CD4-positive, alpha-beta T cell (primary cell): ENCODE data around the gene SPA17. TPM values are rescaled to one million over a fixed set of nuclear protein-coding genes. Genes with fewer than 3 reads are reported as not detected.

ENCODE experiments used
- ATAC-seq: fragments of 200-7000 bp; cut with Tn5 transposase; one replicate; pipeline ENCODE4 v1.10.0; 2022; ENCODE audit warnings: mild to moderate bottlenecking; ENCODE audit not compliant: poor library complexity
- CTCF ChIA-PET: fragments of 350-600 bp; sonication (Branson Sonifier 250); formaldehyde crosslinking; loops from one replicate; lab custom pipeline; 2021; ENCODE audit warnings: antibody characterized with exemption, inconsistent platforms; lab: Charles Lee
- POLR2A ChIA-PET: fragments of 350-600 bp; sonication (Branson Sonifier 250); formaldehyde crosslinking; loops from one replicate; lab custom pipeline; 2021; ENCODE audit warnings: antibody characterized with exemption, inconsistent platforms; lab: Charles Lee
- DNase-seq, 14 experiments: peaks; one replicate each; pipeline ENCODE4 v3.0.0-alpha.2; 2013 to 2020; ENCODE audit warnings: mixed read lengths in 2 of 14
- H3K27ac ChIP-seq, 2 donors: one replicate each; pipeline versions ENCODE4 v1.5.1 to v1.7.0; 2013; ENCODE audit warnings: low read length in 2 of 2, low read depth in 1 of 2, mild to moderate bottlenecking in 1 of 2
- H3K27me3 ChIP-seq, 2 experiments: 1 replicate in 1 of 2; 2 replicates in 1 of 2; pipeline versions ENCODE4 v1.6.1 to v1.7.0; 2013; ENCODE audit warnings: low read length in 2 of 2, control low read depth in 1 of 2, mild to moderate bottlenecking in 1 of 2, moderate library complexity in 1 of 2; ENCODE audit not compliant: insufficient read depth in 2 of 2, control insufficient read depth in 1 of 2
- H3K36me3 ChIP-seq: one replicate; pipeline ENCODE4 v1.6.1; 2013; ENCODE audit warnings: low read length, control low read depth; ENCODE audit not compliant: insufficient read depth
- H3K4me1 ChIP-seq: one replicate; pipeline ENCODE4 v1.6.1; 2013; ENCODE audit warnings: low read length, control low read depth; ENCODE audit not compliant: insufficient read depth
- H3K4me3 ChIP-seq: one replicate; pipeline ENCODE4 v1.5.1; 2013; ENCODE audit warnings: mild to moderate bottlenecking, low read length, moderate library complexity
- H3K9me3 ChIP-seq, 2 experiments: 1 replicate in 1 of 2; 2 replicates in 1 of 2; pipeline versions ENCODE4 v1.6.1 to v1.7.0; 2013; ENCODE audit warnings: low read length in 2 of 2, mild to moderate bottlenecking in 2 of 2, control low read depth in 1 of 2, moderate library complexity in 1 of 2; ENCODE audit not compliant: control insufficient read depth in 1 of 2, insufficient read depth in 1 of 2
- H3K27ac Mint-ChIP-seq: one replicate; pipeline ENCODE4 v1.8.0; 2020; ENCODE audit warnings: mixed read lengths
- H3K27me3 Mint-ChIP-seq: one replicate; pipeline ENCODE4 v1.8.0; 2021; ENCODE audit warnings: mixed read lengths
- H3K36me3 Mint-ChIP-seq: one replicate; pipeline ENCODE4 v1.8.0; 2021; ENCODE audit warnings: low read depth, mixed read lengths
- H3K4me1 Mint-ChIP-seq: one replicate; pipeline ENCODE4 v1.8.0; 2021; ENCODE audit warnings: low read depth, mixed read lengths
- H3K4me3 Mint-ChIP-seq: one replicate; pipeline ENCODE4 v1.8.0; 2020; ENCODE audit warnings: mild to moderate bottlenecking, mixed read lengths
- H3K9me3 Mint-ChIP-seq: one replicate; pipeline ENCODE4 v1.8.0; 2020; ENCODE audit warnings: mixed read lengths
- intact Hi-C, 2 experiments: fragments of 100-400 bp; cut with DNase I in 1 of 2; cut with micrococcal nuclease in 1 of 2; formaldehyde crosslinking; loops; one replicate each; pipeline versions ENCODE4 v1.15.1 to v1.9.0; 2023 to 2025; cut with DNase I, micrococcal nuclease
- total RNA-seq, 174 experiments: library from RNA in 2 of 174; stranded (reverse) in 2 of 174; gene quantifications; one replicate each; pipeline ENCODE4 v1.2.3 and lab custom pipeline; 2021 to 2026
- TF ChIP-seq, protein P1 (sequence below): fragments of 200-600 bp; IDR thresholded peaks from one replicate; pipeline ENCODE4 v1.8.0; 2022; ENCODE audit warnings: antibody characterized with exemption, mild to moderate bottlenecking

SPA17 gene
- total RNA-seq, 2 experiments from 2014 or later = 0.16 TPM; not detected in 1

DNA sequence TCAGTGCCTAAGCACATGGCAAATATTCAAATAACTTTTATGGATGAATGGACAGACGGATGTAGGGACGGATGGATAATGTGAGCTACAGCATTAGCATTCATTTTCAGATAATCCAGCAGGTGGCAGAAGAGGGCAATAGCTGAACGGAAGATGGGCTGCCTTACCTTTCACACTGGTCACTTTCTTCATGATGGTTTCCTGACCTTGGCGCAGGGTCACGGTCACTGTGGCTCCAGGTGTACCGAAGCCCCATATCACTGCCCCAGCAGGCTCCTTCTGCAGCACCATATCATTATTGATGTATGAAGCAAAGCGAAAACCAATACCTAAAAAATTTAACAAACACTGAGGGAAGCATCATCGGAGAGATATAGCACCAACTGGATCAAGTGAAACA, 4.5 kb upstream of the SPA17 start:
- H3K9me3 ChIP-seq = no peaks in the 10 kb centered on the region
- no peaks in the 10 kb centered on the region for H3K27me3 Mint-ChIP-seq
- ChIA-PET CTCF (interaction anchor here (0.6 to 5.9 kb wide), 31 partner anchors 9 to 196 kb away, joined by 3 to 48 read pairs (median 4); partner anchors contain the start of genes ESAM, MSANTD2, ROBO3 and TBRG1), POLR2A (interaction anchor here (0.6 to 6.2 kb wide), 12 partner anchors 22 to 207 kb away, joined by 3 to 89 read pairs (median 6); partner anchors contain the start of genes ESAM, MSANTD2 and NRGN)
- peaks cover 28% of the 10 kb centered on the region for H3K4me1 ChIP-seq
- peaks cover 32% of the 10 kb centered on the region for H3K4me1 Mint-ChIP-seq
- H3K27me3 ChIP-seq = no peaks in the 10 kb centered on the region
- no peak overlapping the region for H3K27ac ChIP-seq
- ATAC-seq (no peak), DNase-seq (peak in 13 of 14 experiments; percentile 2 to 80 (median 22))
- intact Hi-C loops = loop anchor here (1.0 to 10.0 kb wide), 4 partner anchors 94 to 168 kb away; no protein-coding TSS in a partner anchor
- no peaks in the 10 kb centered on the region for H3K36me3 ChIP-seq
- TF ChIP-seq, protein P1, sequence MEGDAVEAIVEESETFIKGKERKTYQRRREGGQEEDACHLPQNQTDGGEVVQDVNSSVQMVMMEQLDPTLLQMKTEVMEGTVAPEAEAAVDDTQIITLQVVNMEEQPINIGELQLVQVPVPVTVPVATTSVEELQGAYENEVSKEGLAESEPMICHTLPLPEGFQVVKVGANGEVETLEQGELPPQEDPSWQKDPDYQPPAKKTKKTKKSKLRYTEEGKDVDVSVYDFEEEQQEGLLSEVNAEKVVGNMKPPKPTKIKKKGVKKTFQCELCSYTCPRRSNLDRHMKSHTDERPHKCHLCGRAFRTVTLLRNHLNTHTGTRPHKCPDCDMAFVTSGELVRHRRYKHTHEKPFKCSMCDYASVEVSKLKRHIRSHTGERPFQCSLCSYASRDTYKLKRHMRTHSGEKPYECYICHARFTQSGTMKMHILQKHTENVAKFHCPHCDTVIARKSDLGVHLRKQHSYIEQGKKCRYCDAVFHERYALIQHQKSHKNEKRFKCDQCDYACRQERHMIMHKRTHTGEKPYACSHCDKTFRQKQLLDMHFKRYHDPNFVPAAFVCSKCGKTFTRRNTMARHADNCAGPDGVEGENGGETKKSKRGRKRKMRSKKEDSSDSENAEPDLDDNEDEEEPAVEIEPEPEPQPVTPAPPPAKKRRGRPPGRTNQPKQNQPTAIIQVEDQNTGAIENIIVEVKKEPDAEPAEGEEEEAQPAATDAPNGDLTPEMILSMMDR = peak; percentile 97
- no peak overlapping the region for H3K4me3 Mint-ChIP-seq
- H3K36me3 Mint-ChIP-seq = peaks cover 25% of the 10 kb centered on the region
- no peak overlapping the region for H3K4me3 ChIP-seq
- no peak overlapping the region for H3K27ac Mint-ChIP-seq
- no peaks in the 10 kb centered on the region for H3K9me3 Mint-ChIP-seq

DNA sequence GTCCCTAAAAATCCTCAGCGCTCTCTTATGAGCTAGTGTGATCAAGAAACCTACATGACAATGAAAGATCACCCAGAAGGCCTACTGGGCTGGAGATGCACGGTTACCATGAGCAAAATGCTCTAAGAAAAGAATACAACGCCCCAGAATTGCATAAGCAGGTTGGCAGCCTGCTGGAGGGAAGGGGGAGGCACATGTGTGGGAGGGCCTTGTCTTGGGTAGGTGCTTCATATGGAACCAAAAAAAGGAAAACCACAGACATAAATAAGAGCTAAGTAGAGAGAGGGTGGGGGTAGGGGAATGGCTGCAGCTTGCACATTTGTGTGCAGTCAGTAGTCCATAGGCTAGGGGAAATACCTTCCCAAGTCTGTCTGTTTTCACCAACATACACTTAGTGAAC, 3.0 kb upstream of the SPA17 start:
- peak; percentile 78 for ATAC-seq
- Mint-ChIP-seq H3K36me3 (peaks cover 17% of the 10 kb centered on the region), H3K27ac (no peak overlapping the region), H3K4me3 (peak overlapping the region; percentile 87), H3K4me1 (peaks cover 42% of the 10 kb centered on the region), H3K27me3 (no peaks in the 10 kb centered on the region), H3K9me3 (no peaks in the 10 kb centered on the region)
- ChIA-PET POLR2A (interaction anchor here (0.7 to 6.2 kb wide), 8 partner anchors 48 to 206 kb away, joined by 3 to 89 read pairs (median 10); partner anchors contain the start of genes ESAM, MSANTD2 and TBRG1), CTCF (interaction anchor here (1.3 to 5.9 kb wide), 8 partner anchors 70 to 196 kb away, joined by 3 to 48 read pairs (median 8); partner anchors contain the start of gene ESAM)
- Histone ChIP-seq H3K27ac (no peak overlapping the region), H3K36me3 (no peaks in the 10 kb centered on the region), H3K4me3 (no peak overlapping the region), H3K9me3 (no peaks in the 10 kb centered on the region), H3K27me3 (no peaks in the 10 kb centered on the region), H3K4me1 (peaks cover 32% of the 10 kb centered on the region)
- intact Hi-C loops = loop anchor here (1.0 to 10.0 kb wide), 4 partner anchors 48 to 1214 kb away; partner anchors contain the start of genes HYLS1 (in 1 of the 2), TBRG1 (in 1 of the 2) and TMEM218 (in 1 of the 2)
- DNase-seq = peak; percentile 7 to 82 (median 44)
- TF ChIP-seq, protein P1 = no peak

DNA sequence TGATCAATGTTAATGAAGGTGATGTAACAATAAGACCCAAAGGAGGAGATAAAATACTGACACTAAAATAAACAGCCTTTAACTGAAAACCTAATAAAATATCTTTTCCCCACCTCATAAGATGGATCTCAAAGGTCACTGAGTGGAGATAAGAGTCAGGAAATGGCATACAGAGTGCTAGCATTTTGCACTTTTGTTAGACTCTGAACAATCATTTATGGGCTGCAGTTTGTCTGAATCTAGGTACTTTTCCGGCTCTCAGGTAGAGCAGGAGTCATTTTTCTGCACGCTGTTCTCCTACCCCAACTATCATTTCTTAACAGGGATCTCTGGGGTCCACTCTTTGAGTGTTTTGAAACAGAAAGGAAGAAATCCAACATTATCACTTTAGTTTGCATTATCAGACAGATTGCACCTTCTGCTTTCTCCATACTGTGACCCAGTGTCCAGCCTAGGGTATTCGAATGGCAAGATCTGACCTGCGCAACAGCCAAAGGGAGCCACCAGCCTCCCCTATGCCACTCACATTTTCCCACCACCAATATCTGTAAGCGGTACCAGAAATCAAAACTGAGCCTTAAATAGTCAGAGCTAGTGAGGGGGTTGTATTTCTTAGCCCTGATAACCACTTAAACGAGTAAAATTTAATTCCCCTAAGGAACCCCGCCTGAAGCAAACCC, 1.0 kb upstream of the SPA17 start:
- H3K9me3 Mint-ChIP-seq = no peaks in the 10 kb centered on the region
- no peaks in the 10 kb centered on the region for H3K9me3 ChIP-seq
- H3K27ac ChIP-seq = peak overlapping the region; percentile 71 to 80
- H3K27ac Mint-ChIP-seq = no peak overlapping the region
- H3K27me3 Mint-ChIP-seq = no peaks in the 10 kb centered on the region
- TF ChIP-seq, protein P1 = no peak
- H3K4me3 ChIP-seq = peak overlapping the region; percentile 85
- peaks cover 10% of the 10 kb centered on the region for H3K36me3 Mint-ChIP-seq
- ATAC-seq (no peak), DNase-seq (peak in 1 of 14 experiments; percentile 9)
- H3K4me3 Mint-ChIP-seq = peak overlapping the region; percentile 91
- intact Hi-C loops = loop anchor here (2.0 to 10.0 kb wide), 5 partner anchors 66 to 1212 kb away; partner anchors contain the start of genes CCDC15 (in 1 of the 2), HYLS1 (in 1 of the 2), NRGN (in 1 of the 2) and TMEM218 (in 1 of the 2)
- H3K27me3 ChIP-seq = no peaks in the 10 kb centered on the region
- CTCF ChIA-PET = interaction anchor here (1.3 to 5.9 kb wide), 6 partner anchors 45 to 204 kb away, joined by 4 to 48 read pairs (median 6); partner anchors contain the start of gene ESAM
- peaks cover 32% of the 10 kb centered on the region for H3K4me1 ChIP-seq
- POLR2A ChIA-PET = interaction anchor here (1.1 to 6.2 kb wide), 10 partner anchors 28 to 167 kb away, joined by 3 to 89 read pairs (median 6); partner anchors contain the start of gene TBRG1
- H3K4me1 Mint-ChIP-seq = peaks cover 42% of the 10 kb centered on the region
- no peaks in the 10 kb centered on the region for H3K36me3 ChIP-seq
